ENCODE measurements around the gene RINT1. TPM values are rescaled to one million over a fixed set of nuclear protein-coding genes. Genes with fewer than 3 reads are reported as not detected.
"Not testable (repeated sequence)": the region's sequence is repeated elsewhere in the genome, so short reads cannot be mapped to it uniquely, and the experiment has no call there.

The RINT1 gene
- total RNA-seq, 2 donors from 2014 or later = 26.4 to 46.0 TPM

DNA sequence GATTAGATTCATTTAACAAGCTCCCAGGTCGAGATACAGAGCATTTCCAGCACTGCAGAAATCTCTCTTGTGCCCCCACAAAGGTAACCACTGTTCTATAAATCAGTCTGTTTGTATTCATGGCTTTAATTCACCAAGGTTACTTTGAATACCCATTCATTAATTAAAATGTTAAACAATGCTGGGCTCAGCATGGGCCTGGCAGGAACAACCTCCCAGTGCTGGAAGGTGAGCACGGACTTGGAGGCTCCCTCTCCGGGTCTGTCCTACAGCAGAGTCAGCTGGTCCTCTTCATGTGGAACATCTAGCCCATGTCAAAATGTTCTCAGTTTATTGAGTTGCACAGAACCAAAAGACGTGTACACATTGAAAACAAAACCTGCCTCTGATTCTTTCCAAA lies 64.9 kb downstream of the RINT1 start:
- Mint-ChIP-seq H3K9me3 (no peaks in the 10 kb centered on the region), H3K27ac (no peak overlapping the region), H3K36me3 (no peaks in the 10 kb centered on the region), H3K4me3 (no peak overlapping the region), H3K27me3 (peaks cover 5 to 11% of the 10 kb centered on the region in 2 donors), H3K4me1 (ENCODE audit: low read depth in 2 of 2) (no peaks in the 10 kb centered on the region)
- DNase-seq (ENCODE audit: low spot score) = no peak
- no peak for ATAC-seq

DNA sequence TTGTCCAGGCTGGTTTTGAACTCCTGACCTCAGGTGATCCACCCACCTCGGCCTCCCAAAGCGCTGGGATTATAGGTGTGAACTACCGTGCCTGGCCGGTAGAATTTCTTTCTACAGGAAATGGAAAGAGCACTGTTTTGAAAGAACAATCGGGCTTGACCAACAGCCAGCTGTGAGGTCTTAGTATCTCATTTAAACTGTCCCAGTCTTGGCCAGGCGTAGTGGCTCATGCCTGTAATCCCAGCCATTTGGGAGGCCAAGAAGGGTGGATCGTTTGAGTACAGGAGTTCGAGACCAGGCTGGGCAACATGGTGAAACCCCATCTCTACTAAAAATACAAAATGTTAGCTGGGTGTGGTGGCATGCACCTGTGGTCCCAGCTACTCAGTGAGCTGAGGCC lies 67.1 kb downstream of the RINT1 start:
- ATAC-seq; H3K4me1 Mint-ChIP-seq (ENCODE audit: low read depth in 2 of 2); H3K4me3 Mint-ChIP-seq; H3K27ac Mint-ChIP-seq; H3K36me3 Mint-ChIP-seq; H3K27me3 Mint-ChIP-seq; H3K9me3 Mint-ChIP-seq; DNase-seq (ENCODE audit: low spot score): not testable (repeated sequence)

DNA sequence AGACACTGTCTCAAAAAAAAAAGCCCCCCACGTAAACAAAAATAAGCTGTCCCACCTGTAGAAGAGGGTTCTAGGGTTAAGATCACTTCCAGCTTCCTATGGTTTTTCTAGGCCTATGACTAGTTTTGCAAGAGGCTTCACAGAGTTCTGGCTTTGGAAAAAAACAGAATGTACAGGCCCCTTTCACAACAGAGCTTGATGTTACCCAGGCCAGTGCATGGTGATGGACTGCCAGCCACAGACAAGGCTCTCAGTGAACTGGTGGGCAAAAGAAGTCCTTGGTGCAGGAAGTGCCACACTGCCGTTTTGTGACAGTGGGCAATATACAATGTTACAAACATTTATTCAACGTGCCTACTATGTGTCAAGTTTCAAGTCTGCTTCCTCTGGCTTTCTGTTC lies 67.5 kb downstream of the RINT1 start:
- no peak overlapping the region for H3K27ac Mint-ChIP-seq
- no peaks in the 10 kb centered on the region for H3K36me3 Mint-ChIP-seq
- no peak for ATAC-seq
- H3K4me3 Mint-ChIP-seq = no peak overlapping the region
- H3K27me3 Mint-ChIP-seq = peaks cover 5 to 9% of the 10 kb centered on the region in 2 donors
- DNase-seq (ENCODE audit: low spot score) = no peak
- H3K9me3 Mint-ChIP-seq = no peaks in the 10 kb centered on the region
- H3K4me1 Mint-ChIP-seq (ENCODE audit: low read depth in 2 of 2) = no peaks in the 10 kb centered on the region

DNA sequence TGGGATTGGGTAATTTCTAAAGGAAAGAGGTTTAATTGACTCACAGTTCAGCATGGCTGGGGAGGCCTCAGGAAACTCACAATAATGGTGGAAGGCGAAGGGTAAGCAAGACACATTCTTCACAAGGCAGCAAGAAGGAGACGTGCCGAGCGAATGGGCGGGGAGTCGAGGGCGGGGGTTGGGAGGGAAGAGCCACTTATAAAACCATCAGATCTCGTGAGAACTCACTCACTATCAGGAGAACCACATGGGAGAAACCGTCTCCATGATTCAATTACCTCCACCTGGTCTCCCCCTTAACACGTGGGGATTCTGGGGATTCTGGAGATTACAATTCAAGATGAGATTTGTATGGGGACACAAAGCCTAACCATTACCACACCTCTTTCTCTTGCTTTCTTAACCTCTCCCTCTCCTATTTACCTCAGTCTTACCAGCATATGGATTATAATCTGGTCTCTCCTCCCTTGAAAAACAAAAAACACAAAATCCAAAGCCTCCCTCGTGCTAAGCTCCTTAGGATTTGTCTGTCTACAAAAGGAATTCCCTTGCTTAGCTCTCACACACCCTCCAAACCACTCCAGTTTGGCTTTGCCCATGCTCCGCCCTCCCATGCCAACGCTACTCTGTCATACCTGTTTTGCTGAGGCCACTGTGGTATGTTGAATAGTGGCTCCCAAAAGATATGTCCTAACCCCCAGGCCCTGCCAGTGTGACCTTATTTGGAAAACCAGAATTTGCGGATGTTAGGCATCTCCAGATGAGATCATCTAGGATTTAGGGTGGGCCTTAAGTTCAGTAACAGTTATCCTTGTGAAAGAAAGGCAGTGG lies 68.9 kb downstream of the RINT1 start:
- no peak for DNase-seq (ENCODE audit: low spot score)
- no peaks in the 10 kb centered on the region for H3K4me1 Mint-ChIP-seq (ENCODE audit: low read depth in 2 of 2)
- no peak overlapping the region for H3K27ac Mint-ChIP-seq
- no peak for ATAC-seq
- H3K9me3 Mint-ChIP-seq = no peaks in the 10 kb centered on the region
- peaks cover 0 to 7% of the 10 kb centered on the region in 2 donors for H3K27me3 Mint-ChIP-seq
- H3K4me3 Mint-ChIP-seq = no peak overlapping the region
- H3K36me3 Mint-ChIP-seq = no peaks in the 10 kb centered on the region

DNA sequence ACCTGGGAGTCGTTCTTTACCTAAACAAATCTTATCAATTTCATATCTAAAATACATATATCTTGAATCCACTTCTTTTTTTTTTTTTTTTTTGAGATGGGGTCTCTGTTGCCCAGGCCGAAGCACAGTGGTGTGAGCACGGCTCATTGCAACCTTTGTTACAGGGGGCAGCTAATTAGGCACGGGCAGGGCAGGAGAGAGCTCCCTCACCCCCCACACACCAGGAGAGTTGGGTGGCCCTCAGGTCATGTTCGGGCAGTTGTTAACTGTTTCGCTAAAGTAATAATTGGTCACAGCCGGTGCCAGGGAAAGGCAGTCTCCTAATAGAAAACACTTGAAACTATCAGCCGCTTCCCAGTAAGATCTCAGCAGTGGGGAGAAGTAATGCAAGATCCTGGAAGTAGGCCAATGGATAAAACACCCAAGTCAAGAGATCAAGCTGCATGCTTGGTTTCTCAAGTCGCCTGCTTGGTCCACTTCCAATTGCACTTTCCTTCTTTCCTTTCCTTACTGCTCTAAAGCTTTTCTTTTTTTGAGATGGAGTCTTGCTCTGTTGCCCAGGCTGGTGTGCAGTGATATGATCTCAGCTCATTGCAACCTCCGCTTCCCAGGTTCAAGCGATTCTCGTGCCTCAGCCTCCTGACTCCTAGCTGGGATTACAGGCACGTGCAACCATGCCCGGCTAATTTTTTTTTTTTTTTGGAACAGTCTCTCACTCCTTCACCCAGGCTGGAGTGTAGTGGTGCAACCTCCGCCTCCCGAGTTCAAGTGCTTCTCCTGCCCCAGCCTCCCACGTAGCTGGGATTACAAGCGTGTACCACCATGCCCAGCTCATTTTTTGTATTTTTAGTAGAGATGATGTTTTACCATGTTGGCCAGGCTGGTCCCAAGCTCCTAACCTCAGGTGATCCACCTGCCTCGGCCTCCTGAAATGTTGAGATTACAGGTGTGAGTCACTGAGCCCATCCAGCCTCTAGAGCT lies 70.6 kb downstream of the RINT1 start:
- ATAC-seq (no peak), DNase-seq (ENCODE audit: low spot score) (no peak)
- Mint-ChIP-seq H3K9me3 (no peaks in the 10 kb centered on the region), H3K36me3 (no peaks in the 10 kb centered on the region), H3K27ac (no peak overlapping the region), H3K4me1 (ENCODE audit: low read depth in 2 of 2) (no peaks in the 10 kb centered on the region), H3K4me3 (no peak overlapping the region), H3K27me3 (peaks cover 0 to 4% of the 10 kb centered on the region in 2 donors)

DNA sequence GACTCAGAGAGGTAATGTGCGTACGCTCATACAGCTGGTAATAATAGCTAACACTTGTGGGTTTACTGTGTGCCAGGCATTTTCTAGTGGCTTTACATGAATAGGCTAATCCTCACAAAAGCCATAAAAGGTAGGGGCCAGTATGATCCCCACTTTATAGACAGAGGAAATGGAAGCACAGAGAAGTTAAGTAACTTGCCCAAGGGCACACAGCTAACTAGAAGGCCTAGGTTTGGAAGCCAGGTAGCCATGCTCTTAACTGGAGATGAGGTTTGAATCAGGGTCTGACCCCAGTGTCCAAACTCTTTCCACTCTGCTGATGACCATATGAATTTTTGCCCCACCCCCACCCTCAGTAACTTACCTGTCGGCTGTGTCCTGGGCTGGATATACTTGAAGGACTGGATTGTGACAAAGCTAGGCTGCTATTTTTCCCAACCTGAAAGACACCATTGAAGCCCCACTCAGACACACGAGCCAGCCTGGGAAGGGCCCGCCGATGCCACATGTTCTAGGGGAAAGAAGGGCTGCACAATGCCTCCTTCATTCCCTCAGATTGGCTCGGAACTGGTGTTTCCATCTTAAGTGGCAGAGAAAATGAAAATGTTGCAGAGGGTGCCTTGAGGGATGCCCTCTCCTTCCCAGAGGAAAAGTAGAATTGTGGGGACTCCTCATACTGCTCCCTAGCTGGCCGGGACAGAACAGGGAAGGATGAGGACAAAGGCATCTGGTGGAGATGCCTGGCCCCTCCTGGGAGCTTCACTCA lies 78.3 kb downstream of the RINT1 start:
- H3K4me3 Mint-ChIP-seq = no peak overlapping the region
- no peaks in the 10 kb centered on the region for H3K36me3 Mint-ChIP-seq
- no peak for ATAC-seq
- no peak for DNase-seq (ENCODE audit: low spot score)
- H3K9me3 Mint-ChIP-seq = no peaks in the 10 kb centered on the region
- H3K27ac Mint-ChIP-seq = no peak overlapping the region
- H3K4me1 Mint-ChIP-seq (ENCODE audit: low read depth in 2 of 2) = no peaks in the 10 kb centered on the region
- no peaks in the 10 kb centered on the region for H3K27me3 Mint-ChIP-seq

DNA sequence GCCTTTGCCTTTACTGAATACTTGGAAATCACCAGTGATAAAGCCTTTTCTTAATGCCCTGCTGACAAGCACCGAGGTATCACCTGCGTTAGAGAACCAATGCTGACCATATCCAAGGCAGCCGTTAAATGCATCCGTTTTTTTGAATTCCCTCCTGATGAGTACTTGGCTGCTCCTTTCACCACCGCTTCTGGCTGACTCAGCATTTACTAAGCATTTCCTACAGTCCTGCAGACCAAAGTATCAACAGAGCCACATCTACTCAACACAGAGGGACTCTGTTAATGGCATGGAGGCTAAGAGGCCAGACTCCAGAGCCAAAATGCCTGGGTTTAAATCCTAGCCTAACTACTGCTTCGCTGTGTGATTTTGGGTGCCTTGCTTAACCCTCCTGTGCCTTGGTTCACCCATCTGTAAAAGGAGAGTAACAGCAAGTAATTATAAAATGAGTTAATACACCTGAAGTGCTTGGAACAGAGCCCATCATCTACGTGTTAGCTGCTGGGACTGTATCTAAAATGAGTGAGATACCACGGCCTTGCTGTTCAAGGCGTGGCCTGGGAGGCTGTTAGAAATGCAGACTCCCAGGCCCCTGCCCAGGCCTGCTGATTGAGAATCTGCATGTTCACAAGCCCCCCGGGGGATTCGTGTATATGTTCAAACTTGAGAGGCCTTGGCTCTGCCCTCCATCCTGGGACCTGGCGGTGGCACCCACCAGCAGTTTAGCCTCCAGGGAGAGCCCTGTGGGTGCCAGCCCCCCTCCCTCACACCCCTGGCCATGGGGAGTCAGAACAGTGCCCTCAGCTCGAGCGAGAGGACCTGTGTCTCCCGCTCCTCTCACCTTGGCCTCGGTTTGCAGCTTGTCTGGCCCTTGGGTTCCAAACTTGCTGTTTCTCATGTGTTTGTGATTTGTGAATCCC lies 80.1 kb downstream of the RINT1 start:
- H3K4me1 Mint-ChIP-seq (ENCODE audit: low read depth in 2 of 2) = no peaks in the 10 kb centered on the region
- ATAC-seq = no peak
- H3K27me3 Mint-ChIP-seq = no peaks in the 10 kb centered on the region
- no peaks in the 10 kb centered on the region for H3K36me3 Mint-ChIP-seq
- H3K27ac Mint-ChIP-seq = no peak overlapping the region
- H3K9me3 Mint-ChIP-seq = no peaks in the 10 kb centered on the region
- no peak for DNase-seq (ENCODE audit: low spot score)
- H3K4me3 Mint-ChIP-seq = no peak overlapping the region

DNA sequence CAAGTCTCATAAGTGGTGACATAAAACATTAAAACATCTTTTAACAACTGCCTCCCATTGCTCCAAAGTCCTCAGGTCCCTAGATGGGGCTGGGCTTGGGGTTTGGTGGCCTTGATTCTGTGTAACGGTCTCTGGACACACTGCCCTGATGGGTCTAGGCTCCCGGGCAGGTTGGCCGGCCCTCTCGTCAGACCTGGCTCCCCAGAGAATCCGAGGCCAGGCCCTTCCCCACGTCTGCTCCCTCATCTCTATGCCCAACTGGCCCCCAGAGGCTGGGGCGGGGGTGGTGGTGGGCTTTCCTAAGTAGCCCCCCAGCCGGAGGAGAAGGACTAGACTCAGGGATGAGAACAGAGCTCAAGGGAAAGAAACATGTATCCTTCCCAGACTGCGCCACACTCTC lies 80.8 kb downstream of the RINT1 start:
- Mint-ChIP-seq H3K27me3 (no peaks in the 10 kb centered on the region), H3K36me3 (no peaks in the 10 kb centered on the region), H3K4me1 (ENCODE audit: low read depth in 2 of 2) (no peaks in the 10 kb centered on the region), H3K9me3 (no peaks in the 10 kb centered on the region), H3K4me3 (no peak overlapping the region), H3K27ac (no peak overlapping the region)
- DNase-seq (ENCODE audit: low spot score) (no peak), ATAC-seq (no peak)

DNA sequence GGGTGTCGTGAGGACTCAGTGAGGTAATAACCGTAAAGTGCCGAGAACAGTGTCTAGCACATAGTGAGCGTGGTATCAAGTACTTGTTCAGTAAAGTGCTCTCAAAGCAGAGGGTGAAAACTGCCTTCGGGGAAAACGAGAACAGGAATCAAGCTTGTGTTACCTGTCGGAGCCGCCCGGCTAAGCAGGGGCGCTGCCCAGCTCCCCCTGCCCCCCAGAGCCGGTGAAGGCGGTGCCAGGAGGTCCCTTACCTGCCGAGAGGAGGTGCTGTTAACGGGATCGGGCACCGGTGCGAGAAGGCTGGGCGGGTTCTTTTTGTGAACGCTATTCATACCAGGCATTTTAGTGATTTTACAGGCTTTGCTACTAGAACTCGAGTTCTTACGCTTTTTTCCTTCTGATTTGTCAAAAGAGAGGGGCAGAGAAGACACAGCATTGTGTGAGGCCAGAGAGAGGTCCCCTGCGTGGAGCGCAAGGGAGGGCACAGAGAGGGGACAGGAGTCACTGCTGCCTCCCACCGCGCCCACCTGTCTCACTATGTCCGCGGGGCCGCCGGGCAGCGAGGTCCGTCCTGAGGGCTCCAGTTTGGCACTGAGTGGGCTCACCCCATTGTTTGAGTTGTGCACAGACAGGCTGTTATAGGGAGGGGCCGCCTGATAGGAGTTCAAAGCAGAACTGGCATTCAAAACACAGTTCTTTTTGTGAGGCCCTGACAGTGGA lies 81.8 kb downstream of the RINT1 start:
- ATAC-seq (no peak), DNase-seq (ENCODE audit: low spot score) (no peak)
- Mint-ChIP-seq H3K27ac (no peak overlapping the region), H3K9me3 (no peaks in the 10 kb centered on the region), H3K36me3 (no peaks in the 10 kb centered on the region), H3K4me3 (no peak overlapping the region), H3K27me3 (no peaks in the 10 kb centered on the region), H3K4me1 (ENCODE audit: low read depth in 2 of 2) (no peaks in the 10 kb centered on the region)

DNA sequence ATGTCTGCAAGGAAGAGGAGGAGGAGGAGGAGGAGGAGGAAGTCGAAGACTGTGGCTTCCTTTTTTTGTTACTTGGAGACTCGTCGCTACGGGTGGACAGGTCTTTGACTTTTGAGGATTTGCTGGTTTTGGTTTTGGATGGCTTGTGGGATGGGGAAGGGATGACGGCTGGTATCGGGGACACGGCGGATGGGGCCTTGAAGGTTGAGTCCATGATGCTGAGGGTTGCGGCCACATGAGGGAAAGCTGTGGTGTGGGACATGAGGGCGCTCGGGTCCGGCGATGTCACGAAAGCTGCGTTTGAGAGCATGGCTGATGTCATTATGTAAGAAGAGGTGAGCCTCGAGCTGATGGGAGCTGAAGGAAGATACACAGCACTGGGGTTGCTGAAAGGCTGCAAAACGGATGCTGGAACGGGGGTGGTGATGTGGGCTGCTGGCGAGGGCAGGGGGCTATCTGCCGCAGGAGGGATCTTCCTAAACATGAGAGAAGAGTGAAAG lies 82.4 kb downstream of the RINT1 start:
- H3K9me3 Mint-ChIP-seq = no peaks in the 10 kb centered on the region
- no peak overlapping the region for H3K27ac Mint-ChIP-seq
- no peak for ATAC-seq
- no peaks in the 10 kb centered on the region for H3K27me3 Mint-ChIP-seq
- H3K4me1 Mint-ChIP-seq (ENCODE audit: low read depth in 2 of 2) = no peaks in the 10 kb centered on the region
- no peaks in the 10 kb centered on the region for H3K36me3 Mint-ChIP-seq
- DNase-seq (ENCODE audit: low spot score) = no peak
- H3K4me3 Mint-ChIP-seq = no peak overlapping the region

Data from natural killer cell treated with Interleukin-12 subunit alpha and Interleukin-12 subunit beta and Interleukin-15 and Interleukin-18, amount 100 ng/mL, for 72 hours (primary cell).